ENCODE data around the gene IRAG1. TPM values are rescaled to one million over a fixed set of nuclear protein-coding genes. Genes with fewer than 3 reads are reported as not detected.

Gene IRAG1
- total RNA-seq, 2 donors from 2014 or later = 4.2 to 7.3 TPM

DNA sequence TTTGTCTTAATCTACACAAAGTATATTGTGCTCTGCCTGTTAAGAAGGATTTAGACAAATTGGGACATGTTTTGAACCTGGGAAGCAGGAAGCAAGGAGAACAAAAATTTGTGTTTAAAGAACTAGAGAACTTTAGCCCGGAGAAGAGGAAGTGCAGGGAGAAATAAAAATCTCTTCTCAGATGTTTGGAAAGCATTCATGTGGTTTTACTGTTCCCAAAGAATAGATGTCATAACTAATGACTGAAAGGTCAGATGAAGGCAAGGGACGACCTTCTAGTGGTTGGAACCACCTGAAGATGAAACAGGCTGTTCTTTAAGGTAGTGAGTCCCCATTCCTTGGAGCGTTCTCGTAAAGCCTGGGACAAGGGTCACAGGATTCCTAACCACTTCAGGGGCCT lies 38.3 kb downstream of the IRAG1 start:
- Histone ChIP-seq H3K9ac (ENCODE audit: extremely low read depth, low read length, poor library complexity, severe bottlenecking) (no peak overlapping the region), H3K36me3 (ENCODE audit: control insufficient read depth, insufficient read depth, low read length) (no peaks in the 10 kb centered on the region), H3K27me3 (ENCODE audit: control insufficient read depth, insufficient read depth, low read length, poor library complexity, severe bottlenecking) (no peaks in the 10 kb centered on the region), H3K4me1 (ENCODE audit: control insufficient read depth, insufficient read depth, low read length) (peaks cover 10% of the 10 kb centered on the region), H3K9me3 (ENCODE audit: control insufficient read depth, low read length) (no peaks in the 10 kb centered on the region), H3K27ac (ENCODE audit: low read depth, low read length) (no peak overlapping the region), H3K4me3 (ENCODE audit: low read length) (no peak overlapping the region)
- Mint-ChIP-seq H3K27me3 (ENCODE audit: insufficient read depth) (no peaks in the 10 kb centered on the region), H3K36me3 (ENCODE audit: low read depth) (no peaks in the 10 kb centered on the region), H3K27ac (no peak overlapping the region), H3K4me3 (no peak overlapping the region), H3K9me3 (no peaks in the 10 kb centered on the region), H3K4me1 (peaks cover 18% of the 10 kb centered on the region)
- TF ChIP-seq, protein P1, sequence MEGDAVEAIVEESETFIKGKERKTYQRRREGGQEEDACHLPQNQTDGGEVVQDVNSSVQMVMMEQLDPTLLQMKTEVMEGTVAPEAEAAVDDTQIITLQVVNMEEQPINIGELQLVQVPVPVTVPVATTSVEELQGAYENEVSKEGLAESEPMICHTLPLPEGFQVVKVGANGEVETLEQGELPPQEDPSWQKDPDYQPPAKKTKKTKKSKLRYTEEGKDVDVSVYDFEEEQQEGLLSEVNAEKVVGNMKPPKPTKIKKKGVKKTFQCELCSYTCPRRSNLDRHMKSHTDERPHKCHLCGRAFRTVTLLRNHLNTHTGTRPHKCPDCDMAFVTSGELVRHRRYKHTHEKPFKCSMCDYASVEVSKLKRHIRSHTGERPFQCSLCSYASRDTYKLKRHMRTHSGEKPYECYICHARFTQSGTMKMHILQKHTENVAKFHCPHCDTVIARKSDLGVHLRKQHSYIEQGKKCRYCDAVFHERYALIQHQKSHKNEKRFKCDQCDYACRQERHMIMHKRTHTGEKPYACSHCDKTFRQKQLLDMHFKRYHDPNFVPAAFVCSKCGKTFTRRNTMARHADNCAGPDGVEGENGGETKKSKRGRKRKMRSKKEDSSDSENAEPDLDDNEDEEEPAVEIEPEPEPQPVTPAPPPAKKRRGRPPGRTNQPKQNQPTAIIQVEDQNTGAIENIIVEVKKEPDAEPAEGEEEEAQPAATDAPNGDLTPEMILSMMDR (conservative IDR thresholded peaks at IDR 0.05) = no peak
- 89 to 90% methylated on average over 4 of the region's 4 CpGs for WGBS, 2 experiments (ENCODE audit: insufficient coverage in 1 of 2, insufficient read length in 1 of 2)
- DNase-seq = no peak

DNA sequence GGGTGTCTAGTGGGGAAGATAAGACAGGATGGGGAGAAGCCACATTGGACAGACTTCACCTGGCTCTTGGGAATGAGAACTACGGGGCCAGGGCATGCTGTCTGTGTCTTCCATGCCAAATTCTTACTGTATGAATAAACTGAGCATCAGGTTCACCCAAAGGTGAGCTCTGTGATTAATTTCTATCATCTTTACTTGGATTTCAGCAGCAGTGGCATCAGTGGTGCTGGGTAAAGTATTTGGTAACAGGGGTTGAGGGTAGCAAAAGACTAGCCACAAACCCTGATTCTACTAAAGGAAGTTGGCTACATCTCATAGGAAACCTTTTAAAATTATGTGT lies 38.8 kb downstream of the IRAG1 start:
- Histone ChIP-seq H3K27me3 (ENCODE audit: control insufficient read depth, insufficient read depth, low read length, poor library complexity, severe bottlenecking) (no peaks in the 10 kb centered on the region), H3K4me1 (ENCODE audit: control insufficient read depth, insufficient read depth, low read length) (peaks cover 10% of the 10 kb centered on the region), H3K4me3 (ENCODE audit: low read length) (no peak overlapping the region), H3K27ac (ENCODE audit: low read depth, low read length) (no peak overlapping the region), H3K36me3 (ENCODE audit: control insufficient read depth, insufficient read depth, low read length) (no peaks in the 10 kb centered on the region), H3K9ac (ENCODE audit: extremely low read depth, low read length, poor library complexity, severe bottlenecking) (no peak overlapping the region), H3K9me3 (ENCODE audit: control insufficient read depth, low read length) (no peaks in the 10 kb centered on the region)
- Mint-ChIP-seq H3K4me1 (peaks cover 20% of the 10 kb centered on the region), H3K27me3 (ENCODE audit: insufficient read depth) (no peaks in the 10 kb centered on the region), H3K27ac (no peak overlapping the region), H3K9me3 (no peaks in the 10 kb centered on the region), H3K36me3 (ENCODE audit: low read depth) (no peaks in the 10 kb centered on the region), H3K4me3 (no peak overlapping the region)
- TF ChIP-seq, protein P1 (conservative IDR thresholded peaks at IDR 0.05) = no peak
- 90 to 100% methylated on average over 1 of the region's 1 CpG for WGBS, 2 experiments (ENCODE audit: insufficient coverage in 1 of 2, insufficient read length in 1 of 2)
- no peak for DNase-seq

DNA sequence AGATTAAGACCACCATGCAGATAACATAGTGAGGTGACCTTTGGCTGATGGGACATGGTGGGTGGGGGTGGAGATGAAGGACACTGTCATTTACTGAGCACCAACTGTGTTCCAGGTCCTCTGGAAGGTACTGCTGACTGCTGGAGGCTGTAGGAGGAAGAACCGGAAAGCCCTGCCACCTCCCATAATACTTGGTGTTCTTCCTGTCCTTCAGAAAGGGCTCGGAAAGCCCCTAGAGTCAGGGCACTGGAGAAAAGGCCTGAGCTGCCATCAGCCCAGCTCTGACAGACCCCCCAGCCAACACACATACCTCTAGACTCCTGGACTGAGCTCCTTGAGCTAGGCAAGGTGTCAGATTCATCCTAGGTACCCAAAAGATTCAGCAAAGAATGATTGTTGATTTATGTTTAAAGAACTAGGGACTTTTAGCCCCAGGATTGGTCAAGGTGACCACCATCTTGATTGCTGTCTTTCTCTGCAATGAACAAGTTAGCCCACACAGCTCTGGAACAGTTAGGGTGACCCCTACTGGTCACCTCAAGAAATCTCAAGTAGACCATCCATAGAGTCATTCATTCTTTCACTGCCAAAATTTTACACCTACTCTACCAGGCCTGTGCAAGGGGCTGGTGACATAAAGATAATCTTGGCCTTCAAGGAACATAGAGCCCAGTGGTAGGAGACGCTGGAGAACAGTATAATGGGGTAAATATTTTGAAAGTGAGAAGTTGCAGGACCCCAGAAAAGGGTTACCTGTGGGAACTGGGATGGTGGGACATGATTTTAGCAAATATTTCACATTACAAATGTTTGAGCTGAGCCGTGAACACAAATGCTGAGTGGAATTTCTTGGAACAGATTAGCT lies 39.4 kb downstream of the IRAG1 start:
- 82 to 83% methylated on average over 2 to 4 of the region's 4 CpGs for WGBS, 2 experiments (ENCODE audit: insufficient coverage in 1 of 2, insufficient read length in 1 of 2)
- H3K27me3 Mint-ChIP-seq (ENCODE audit: insufficient read depth) = no peaks in the 10 kb centered on the region
- no peak overlapping the region for H3K27ac Mint-ChIP-seq
- H3K36me3 ChIP-seq (ENCODE audit: control insufficient read depth, insufficient read depth, low read length) = no peaks in the 10 kb centered on the region
- no peaks in the 10 kb centered on the region for H3K36me3 Mint-ChIP-seq (ENCODE audit: low read depth)
- no peak overlapping the region for H3K4me3 Mint-ChIP-seq
- H3K4me1 Mint-ChIP-seq = peaks cover 20% of the 10 kb centered on the region
- no peaks in the 10 kb centered on the region for H3K27me3 ChIP-seq (ENCODE audit: control insufficient read depth, insufficient read depth, low read length, poor library complexity, severe bottlenecking)
- peak; percentile 68 for DNase-seq
- H3K4me1 ChIP-seq (ENCODE audit: control insufficient read depth, insufficient read depth, low read length) = peaks cover 10% of the 10 kb centered on the region
- no peaks in the 10 kb centered on the region for H3K9me3 Mint-ChIP-seq
- H3K4me3 ChIP-seq (ENCODE audit: low read length) = no peak overlapping the region
- H3K27ac ChIP-seq (ENCODE audit: low read depth, low read length) = no peak overlapping the region
- TF ChIP-seq, protein P1 (conservative IDR thresholded peaks at IDR 0.05) = peak; percentile 87
- H3K9me3 ChIP-seq (ENCODE audit: control insufficient read depth, low read length) = no peaks in the 10 kb centered on the region
- no peak overlapping the region for H3K9ac ChIP-seq (ENCODE audit: extremely low read depth, low read length, poor library complexity, severe bottlenecking)
